HG03175 (cell line): ENCODE results near the gene LHX8.

ENCODE experiments used
- ATAC-seq: cut with Tn5 transposase; IDR thresholded peaks from one replicate; pipeline ENCODE4 v1.9.1; 2021; ENCODE audit warnings: mild to moderate bottlenecking, moderate library complexity; ENCODE audit not compliant: unreplicated experiment

LHX8 gene

GRCh38 chr1:75202751-75203150 is 68.6 kb downstream of the LHX8 start:
- no peak for ATAC-seq

- ATAC-seq, result peak; percentile 87
Observed at GRCh38 chr1:75203415-75204277, 69.5 kb downstream of the LHX8 start.

- no peak for ATAC-seq
Observed at GRCh38 chr1:75208862-75209261, 74.7 kb downstream of the LHX8 start.
